SK-N-SH (cell line): Measurements from ENCODE around the gene OSBPL5. TPM values are rescaled to one million over a fixed set of nuclear protein-coding genes. Genes with fewer than 3 reads are reported as not detected.

Source experiments
- CTCF ChIA-PET: fragments of 300-600, 350-600 bp; formaldehyde crosslinking; extraction: SDS; loops from one replicate; lab custom pipeline; 2021; lab: Yijun Ruan, JAX
- POLR2A ChIA-PET: fragments of 350-600 bp; sonication (Branson Sonifier 250); formaldehyde crosslinking; extraction: SDS; loops from one replicate; lab custom pipeline; 2020; ENCODE audit warnings: antibody characterized with exemption, inconsistent platforms; lab: Yijun Ruan, JAX
- DNase-seq: peaks from one replicate; pipeline ENCODE4 v3.0.0; 2012
- H2AFZ ChIP-seq: fragments of 200-600 bp; sonication (generic); 2 replicates; pipeline ENCODE4 v1.8.1; 2016; ENCODE audit warnings: antibody characterized with exemption, mild to moderate bottlenecking, low read depth
- H3F3A ChIP-seq: fragments of 200-600 bp; sonication (generic); replicated peaks from 2 replicates; pipeline ENCODE3; 2016; ENCODE audit warnings: antibody characterized with exemption, mild to moderate bottlenecking; ENCODE audit not compliant: insufficient read depth
- H3K27ac ChIP-seq, 2 experiments: fragments of 200-500 bp in 1 of 2; fragments of 200-600 bp in 1 of 2; sonication (Bioruptor generic) in 1 of 2; sonication (generic), shearing (Covaris generic) in 1 of 2; 2 replicates each; pipeline versions ENCODE4 v1.5.1 to v1.6.1; 2014 to 2016; ENCODE audit warnings: low read depth in 2 of 2, inconsistent platforms in 1 of 2, low read length in 1 of 2, mild to moderate bottlenecking in 1 of 2, mixed read lengths in 1 of 2
- H3K27me3 ChIP-seq: fragments of 200-600 bp; sonication (generic), shearing (Covaris generic); 2 replicates; pipeline ENCODE4 v1.6.1; 2016; ENCODE audit warnings: mixed run types; ENCODE audit not compliant: insufficient read depth
- H3K36me3 ChIP-seq, 2 experiments: fragments of 200-500 bp in 1 of 2; fragments of 200-600 bp in 1 of 2; sonication (Bioruptor generic) in 1 of 2; sonication (generic) in 1 of 2; replicated peaks in 1 of 2; 2 replicates each; pipeline versions ENCODE3 to v1.5.1; 2014 to 2016; ENCODE audit warnings: low read length in 1 of 2, mild to moderate bottlenecking in 1 of 2; ENCODE audit not compliant: insufficient read depth in 2 of 2, control insufficient read depth in 1 of 2
- H3K4me1 ChIP-seq, 2 experiments: fragments of 200-500 bp in 1 of 2; fragments of 200-600 bp in 1 of 2; sonication (Bioruptor generic) in 1 of 2; sonication (generic), shearing (Covaris generic) in 1 of 2; 2 replicates each; pipeline versions ENCODE4 v1.5.1 to v1.6.1; 2014 to 2016; ENCODE audit warnings: low read depth in 1 of 2, low read length in 1 of 2, mixed run types in 1 of 2; ENCODE audit not compliant: insufficient read depth in 2 of 2, control insufficient read depth in 1 of 2
- H3K4me2 ChIP-seq: fragments of 200-600 bp; sonication (generic), shearing (Covaris generic); 2 replicates; pipeline ENCODE4 v1.6.1; 2017; ENCODE audit warnings: mixed run types
- H3K4me3 ChIP-seq, 2 experiments: fragments of 200-500 bp in 1 of 2; fragments of 200-600 bp in 1 of 2; sonication (Bioruptor generic) in 1 of 2; sonication (generic), shearing (Covaris generic) in 1 of 2; 2 replicates each; pipeline versions ENCODE4 v1.5.1 to v1.8.1; 2014 to 2016; ENCODE audit warnings: low read depth in 2 of 2, inconsistent platforms in 1 of 2, low read length in 1 of 2, mild to moderate bottlenecking in 1 of 2, mixed read lengths in 1 of 2, moderate library complexity in 1 of 2
- H3K79me2 ChIP-seq: fragments of 200-600 bp; sonication (generic); 2 replicates; pipeline ENCODE4 v1.8.1; 2017; ENCODE audit warnings: mild to moderate bottlenecking; ENCODE audit not compliant: insufficient read depth
- H3K9ac ChIP-seq: fragments of 200-600 bp; sonication (generic); 2 replicates; pipeline ENCODE4 v1.6.1; 2017; ENCODE audit warnings: mixed run types
- H3K9me2 ChIP-seq: fragments of 200-600 bp; sonication (generic); 2 replicates; pipeline ENCODE4 v1.6.1; 2017; ENCODE audit warnings: mixed run types
- H3K9me3 ChIP-seq: fragments of 200-600 bp; sonication (generic); 2 replicates; pipeline ENCODE4 v1.6.1; 2017; ENCODE audit warnings: mixed run types, mild to moderate bottlenecking, moderate library complexity
- H4K20me1 ChIP-seq: fragments of 200-600 bp; sonication (generic); 2 replicates; pipeline ENCODE4 v1.6.1; 2017; ENCODE audit warnings: mild to moderate bottlenecking, mixed run types; ENCODE audit not compliant: insufficient read depth
- CHD2 ChIP-seq: fragments of 150-350 bp; IDR thresholded peaks from 2 replicates; pipeline ENCODE4 v1.6.1; 2018; ENCODE audit warnings: low read length; ENCODE audit not compliant: partially characterized antibody
- EP300 ChIP-seq, 2 experiments: IDR thresholded peaks; 2 replicates each; pipeline versions ENCODE4 v1.4.0 to v1.6.1; 2012; ENCODE audit warnings: borderline replicate concordance in 1 of 2, low read depth in 1 of 2, low read length in 1 of 2
- EZH2phosphoT487 ChIP-seq: fragments of 200-600 bp; sonication (generic); IDR thresholded peaks from 2 replicates; pipeline ENCODE4 v1.6.1; 2017; ENCODE audit warnings: low read depth, mixed run types, mild to moderate bottlenecking, antibody characterized with exemption, moderate library complexity, borderline replicate concordance
- GABPA ChIP-seq: IDR thresholded peaks from 2 replicates; pipeline ENCODE4 v1.4.0; 2012; ENCODE audit warnings: low read depth, mild to moderate bottlenecking
- MAX ChIP-seq: IDR thresholded peaks from 2 replicates; pipeline ENCODE4 v1.4.0; 2012; ENCODE audit warnings: low read depth
- NRF1 ChIP-seq: IDR thresholded peaks from 2 replicates; pipeline ENCODE4 v1.6.1; 2012; ENCODE audit warnings: low read depth, mild to moderate bottlenecking, low read length
- RCOR1 ChIP-seq: fragments of 150-350 bp; IDR thresholded peaks from 2 replicates; pipeline ENCODE4 v1.6.1; 2017; ENCODE audit warnings: antibody characterized with exemption, low read length
- RFX5 ChIP-seq: IDR thresholded peaks from 2 replicates; pipeline ENCODE4 v1.6.1; 2012; ENCODE audit warnings: mild to moderate bottlenecking, improper control_type of control experiment, low read length
- RXRA ChIP-seq: IDR thresholded peaks from 2 replicates; pipeline ENCODE4 v1.4.0; 2012; ENCODE audit warnings: low read depth, mild to moderate bottlenecking, borderline replicate concordance
- SIN3A ChIP-seq: IDR thresholded peaks from 2 replicates; pipeline ENCODE4 v1.6.1; 2012; ENCODE audit warnings: low read depth, mild to moderate bottlenecking, low read length, moderate library complexity, borderline replicate concordance
- SMC3 ChIP-seq: IDR thresholded peaks from 2 replicates; pipeline ENCODE4 v1.6.1; 2012; ENCODE audit warnings: low read depth, low read length, improper control_type of control experiment
- TAF1 ChIP-seq: IDR thresholded peaks from 2 replicates; pipeline ENCODE4 v1.6.1; 2012; ENCODE audit warnings: low read depth, mild to moderate bottlenecking, low read length, moderate library complexity, borderline replicate concordance
- USF2 ChIP-seq: fragments of 150-350 bp; IDR thresholded peaks from 2 replicates; pipeline ENCODE4 v1.6.1; 2017; ENCODE audit warnings: antibody characterized with exemption, low read length, low read depth, borderline replicate concordance
- YY1 ChIP-seq: IDR thresholded peaks from 2 replicates; pipeline ENCODE4 v1.4.0; 2012; ENCODE audit warnings: low read depth, mild to moderate bottlenecking
- WGBS: methylation state at CpG from one replicate; pipeline ENCODE4 v1.1.6; 2017; ENCODE audit warnings: low lambda C conversion rate; 5-methylcytosine and 5-hydroxymethylcytosine counted together
- polyA plus RNA-seq, 3 experiments: library from polyadenylated mRNA; depleted of rRNA; stranded (reverse); fragments of >200 nt; gene quantifications; 2 replicates each; pipeline ENCODE4 v1.2.3, GENCODE V29; 2012
- TF ChIP-seq, protein P1 (sequence below): fragments of 150-350 bp; IDR thresholded peaks from 2 replicates; pipeline ENCODE4 v1.6.1; 2016; ENCODE audit warnings: mild to moderate bottlenecking, low read depth, low read length
- TF ChIP-seq, protein P2 (sequence below): IDR thresholded peaks from 2 replicates; pipeline ENCODE4 v1.4.0; 2012; ENCODE audit warnings: low read depth, borderline replicate concordance

OSBPL5 gene
- polyA plus RNA-seq, 1 of the 3 experiments (the other 2 are of a cell fraction) = 10.9 TPM

- WGBS = 88% methylated on average over 15 of the region's 24 CpGs
- H3K36me3 ChIP-seq = no peaks in the 10 kb centered on the region
- TF ChIP-seq GABPA = no peak
- no peak for TF ChIP-seq SMC3
- TF ChIP-seq USF2 = no peak
- no peak for TF ChIP-seq YY1
- TF ChIP-seq RFX5 = no peak
- TF ChIP-seq, all 33 proteins: peak for 0
- Histone ChIP-seq H3K27me3 (no peaks in the 10 kb centered on the region), H3K27ac (no peak overlapping the region; a peak in 1 of 4 replicates), H3K4me2 (no peak overlapping the region), H2AFZ (no peak overlapping the region), H3K9me3 (no peaks in the 10 kb centered on the region), H3F3A (no peaks in the 10 kb centered on the region), H3K4me3 (no peak overlapping the region), H3K9me2 (no peaks in the 10 kb centered on the region), H3K9ac (no peak overlapping the region), H4K20me1 (peaks cover 58% of the 10 kb centered on the region), H3K4me1 (peaks cover 8 to 62% of the 10 kb centered on the region in 2 experiments), H3K79me2 (peaks cover 44% of the 10 kb centered on the region)
- no peak for DNase-seq
- POLR2A ChIA-PET = no interaction called here
- CTCF ChIA-PET = interaction anchor here (1.1 kb wide), 1 partner anchor 62 kb away, joined by 3 read pairs; no protein-coding TSS in a partner anchor
These were observed 11.0 kb downstream of the OSBPL5 start for GRCh38 chr11:3154001-3154599.

DNA sequence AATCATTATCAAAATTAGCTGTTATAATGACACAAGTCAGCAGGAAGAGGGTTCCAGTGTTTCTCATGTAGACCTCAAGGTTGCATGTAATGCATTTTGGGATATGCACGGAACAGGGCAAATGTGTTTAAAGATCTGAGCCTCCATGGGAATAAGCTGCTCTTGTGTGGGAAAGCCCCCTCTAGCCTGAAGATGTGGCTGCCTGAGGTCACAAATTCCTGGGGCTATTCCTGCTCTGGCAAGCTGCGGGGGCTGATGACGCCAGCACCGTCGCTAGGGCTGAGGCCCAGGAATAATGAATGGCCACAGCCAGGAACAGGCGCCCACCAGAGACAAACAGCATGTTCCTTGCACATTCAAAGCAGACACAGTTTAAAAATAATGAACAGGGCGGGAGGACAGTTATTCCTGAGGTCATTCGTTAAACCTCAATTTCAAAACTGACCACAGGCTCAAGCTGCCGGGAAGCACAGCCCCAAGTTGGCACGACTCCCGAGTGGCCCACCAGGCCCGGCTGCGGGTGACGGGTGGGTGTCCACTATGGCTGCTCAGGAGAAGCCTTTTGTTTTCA lies 11.7 kb downstream of the OSBPL5 start:
- no peaks in the 10 kb centered on the region for H3K9me3 ChIP-seq
- H3K9ac ChIP-seq = no peak overlapping the region
- H3K9me2 ChIP-seq = no peaks in the 10 kb centered on the region
- 81% methylated on average over 14 of the region's 14 CpGs for WGBS
- H3K27me3 ChIP-seq = no peaks in the 10 kb centered on the region
- peaks cover 55% of the 10 kb centered on the region for H4K20me1 ChIP-seq
- peaks cover 8 to 64% of the 10 kb centered on the region in 2 experiments for H3K4me1 ChIP-seq
- no peak overlapping the region for H3K4me2 ChIP-seq
- no peak for TF ChIP-seq EZH2phosphoT487
- H3F3A ChIP-seq = no peaks in the 10 kb centered on the region
- CTCF ChIA-PET = interaction anchor here (1.1 kb wide), 1 partner anchor 61 kb away, joined by 3 read pairs; no protein-coding TSS in a partner anchor
- H3K4me3 ChIP-seq = no peak overlapping the region
- no peak for DNase-seq
- H2AFZ ChIP-seq = no peak overlapping the region
- no peak overlapping the region for H3K27ac ChIP-seq
- no peaks in the 10 kb centered on the region for H3K36me3 ChIP-seq
- POLR2A ChIA-PET = no interaction called here
- peaks cover 38% of the 10 kb centered on the region for H3K79me2 ChIP-seq

GRCh38 chr11:3152471-3153110 lies 12.5 kb downstream of the OSBPL5 start:
- ChIA-PET CTCF (interaction anchor here (0.7 to 1.3 kb wide), 3 partner anchors 61 to 1359 kb away, joined by 3 to 5 read pairs (median 4); no protein-coding TSS in a partner anchor), POLR2A (no interaction called here)
- H4K20me1 ChIP-seq = peaks cover 54% of the 10 kb centered on the region
- H3K9ac ChIP-seq = no peak overlapping the region
- H3K9me3 ChIP-seq = no peaks in the 10 kb centered on the region
- no peaks in the 10 kb centered on the region for H3K27me3 ChIP-seq
- no peak overlapping the region for H3K27ac ChIP-seq
- no peak for DNase-seq
- H3K4me3 ChIP-seq = no peak overlapping the region
- WGBS = 95% methylated on average over 29 of the region's 29 CpGs
- H2AFZ ChIP-seq = no peak overlapping the region
- no peaks in the 10 kb centered on the region for H3F3A ChIP-seq
- no peaks in the 10 kb centered on the region for H3K36me3 ChIP-seq
- H3K9me2 ChIP-seq = no peaks in the 10 kb centered on the region
- H3K4me2 ChIP-seq = no peak overlapping the region
- peaks cover 35% of the 10 kb centered on the region for H3K79me2 ChIP-seq
- H3K4me1 ChIP-seq = peaks cover 8 to 70% of the 10 kb centered on the region in 2 experiments
- no peak for TF ChIP-seq MAX
- TF ChIP-seq SIN3A = no peak
- no peak for TF ChIP-seq NRF1
- TF ChIP-seq RCOR1 = no peak
- no peak for TF ChIP-seq RXRA
- TF ChIP-seq, protein P1, sequence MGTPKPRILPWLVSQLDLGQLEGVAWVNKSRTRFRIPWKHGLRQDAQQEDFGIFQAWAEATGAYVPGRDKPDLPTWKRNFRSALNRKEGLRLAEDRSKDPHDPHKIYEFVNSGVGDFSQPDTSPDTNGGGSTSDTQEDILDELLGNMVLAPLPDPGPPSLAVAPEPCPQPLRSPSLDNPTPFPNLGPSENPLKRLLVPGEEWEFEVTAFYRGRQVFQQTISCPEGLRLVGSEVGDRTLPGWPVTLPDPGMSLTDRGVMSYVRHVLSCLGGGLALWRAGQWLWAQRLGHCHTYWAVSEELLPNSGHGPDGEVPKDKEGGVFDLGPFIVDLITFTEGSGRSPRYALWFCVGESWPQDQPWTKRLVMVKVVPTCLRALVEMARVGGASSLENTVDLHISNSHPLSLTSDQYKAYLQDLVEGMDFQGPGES = no peak
- no peak for TF ChIP-seq GABPA
- TF ChIP-seq SMC3 = no peak
- TF ChIP-seq, protein P2, sequence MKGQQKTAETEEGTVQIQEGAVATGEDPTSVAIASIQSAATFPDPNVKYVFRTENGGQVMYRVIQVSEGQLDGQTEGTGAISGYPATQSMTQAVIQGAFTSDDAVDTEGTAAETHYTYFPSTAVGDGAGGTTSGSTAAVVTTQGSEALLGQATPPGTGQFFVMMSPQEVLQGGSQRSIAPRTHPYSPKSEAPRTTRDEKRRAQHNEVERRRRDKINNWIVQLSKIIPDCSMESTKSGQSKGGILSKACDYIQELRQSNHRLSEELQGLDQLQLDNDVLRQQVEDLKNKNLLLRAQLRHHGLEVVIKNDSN = no peak
- TF ChIP-seq EP300 (IDR thresholded peaks at IDR 0.05; ENCODE audit: borderline replicate concordance in 1 of 2, low read depth in 1 of 2, low read length in 1 of 2) = no peak
- no peak for TF ChIP-seq CHD2
- TF ChIP-seq TAF1 = no peak
- TF ChIP-seq EZH2phosphoT487 = no peak
